ENCODE results near the gene DMRTB1. TPM values are rescaled to one million over a fixed set of nuclear protein-coding genes. Genes with fewer than 3 reads are reported as not detected.

Gene DMRTB1
- polyA plus RNA-seq, 1 donor from 2014 or later: not detected

- peak overlapping the region; percentile 41 for H3K9ac ChIP-seq (ENCODE audit: low read length)
- no peak overlapping the region for H3K4me3 ChIP-seq (ENCODE audit: low read length)
- peak overlapping the region; percentile 18 for H3K27ac ChIP-seq (ENCODE audit: low read length)
- no peaks in the 10 kb centered on the region for H3K36me3 ChIP-seq (ENCODE audit: insufficient read depth, low read length)
- TF ChIP-seq RAD21 (conservative IDR thresholded peaks at IDR 0.05) (peak; percentile 46), MXI1 (conservative IDR thresholded peaks at IDR 0.05; ENCODE audit: poor library complexity, severe bottlenecking) (no peak), EZH2 (IDR thresholded peaks at IDR 0.05; ENCODE audit: borderline replicate concordance, insufficient read depth, low read length, poor library complexity, severe bottlenecking) (no peak), POLR2AphosphoS5 (IDR thresholded peaks at IDR 0.05) (no peak), EP300 (conservative IDR thresholded peaks at IDR 0.05; ENCODE audit: poor library complexity, severe bottlenecking) (no peak), TAF1 (IDR thresholded peaks at IDR 0.05; ENCODE audit: low read depth) (no peak), CTCF (IDR thresholded peaks at IDR 0.05; ENCODE audit: poor library complexity, severe bottlenecking) (peak; percentile 35), SMC3 (conservative IDR thresholded peaks at IDR 0.05; ENCODE audit: poor library complexity) (no peak), REST (IDR thresholded peaks at IDR 0.05; ENCODE audit: borderline replicate concordance) (no peak)
- H2AFZ ChIP-seq (ENCODE audit: low read depth, low read length): no peak overlapping the region
- no peak overlapping the region for H3K4me2 ChIP-seq (ENCODE audit: low read length)
- H3K9me3 ChIP-seq (ENCODE audit: low read length): no peaks in the 10 kb centered on the region
- no peaks in the 10 kb centered on the region for H3K27me3 ChIP-seq (ENCODE audit: insufficient read depth, low read depth, low read length)
- H3F3A ChIP-seq (ENCODE audit: insufficient read depth, low read length, poor library complexity, severe bottlenecking): no peaks in the 10 kb centered on the region
- no peaks in the 10 kb centered on the region for H3K9me2 ChIP-seq (ENCODE audit: insufficient read depth, low read length)
- no peaks in the 10 kb centered on the region for H4K20me1 ChIP-seq (ENCODE audit: insufficient read depth)
- H3K79me2 ChIP-seq (replicated peaks; ENCODE audit: insufficient read depth, low read length): no peaks in the 10 kb centered on the region
These were observed 44.4 kb downstream of the DMRTB1 start for GRCh38 chr1:53503433-53504217.

- H2AFZ ChIP-seq (ENCODE audit: low read depth, low read length): no peak overlapping the region
- H3K9me2 ChIP-seq (ENCODE audit: insufficient read depth, low read length): no peaks in the 10 kb centered on the region
- H3K4me2 ChIP-seq (ENCODE audit: low read length): no peak overlapping the region
- no peak overlapping the region for H3K27ac ChIP-seq (ENCODE audit: low read length)
- no peak overlapping the region for H3K4me3 ChIP-seq (ENCODE audit: low read length)
- no peak overlapping the region for H3K9ac ChIP-seq (ENCODE audit: low read length)
- H3K79me2 ChIP-seq (replicated peaks; ENCODE audit: insufficient read depth, low read length): no peaks in the 10 kb centered on the region
- no peaks in the 10 kb centered on the region for H3F3A ChIP-seq (ENCODE audit: insufficient read depth, low read length, poor library complexity, severe bottlenecking)
- no peaks in the 10 kb centered on the region for H3K9me3 ChIP-seq (ENCODE audit: low read length)
- H3K36me3 ChIP-seq (ENCODE audit: insufficient read depth, low read length): no peaks in the 10 kb centered on the region
- TF ChIP-seq SMC3 (conservative IDR thresholded peaks at IDR 0.05; ENCODE audit: poor library complexity): no peak
- no peak for TF ChIP-seq MXI1 (conservative IDR thresholded peaks at IDR 0.05; ENCODE audit: poor library complexity, severe bottlenecking)
- TF ChIP-seq EP300 (conservative IDR thresholded peaks at IDR 0.05; ENCODE audit: poor library complexity, severe bottlenecking): no peak
- TF ChIP-seq CTCF (IDR thresholded peaks at IDR 0.05; ENCODE audit: poor library complexity, severe bottlenecking): no peak
- TF ChIP-seq RAD21 (conservative IDR thresholded peaks at IDR 0.05): no peak
- TF ChIP-seq EZH2 (IDR thresholded peaks at IDR 0.05; ENCODE audit: borderline replicate concordance, insufficient read depth, low read length, poor library complexity, severe bottlenecking): no peak
- TF ChIP-seq POLR2AphosphoS5 (IDR thresholded peaks at IDR 0.05): no peak
- TF ChIP-seq TAF1 (IDR thresholded peaks at IDR 0.05; ENCODE audit: low read depth): no peak
- TF ChIP-seq REST (IDR thresholded peaks at IDR 0.05; ENCODE audit: borderline replicate concordance): no peak
- no peaks in the 10 kb centered on the region for H3K27me3 ChIP-seq (ENCODE audit: insufficient read depth, low read depth, low read length)
- H4K20me1 ChIP-seq (ENCODE audit: insufficient read depth): no peaks in the 10 kb centered on the region
These were observed 45.7 kb downstream of the DMRTB1 start for GRCh38 chr1:53504901-53505300.
